ENCODE data around the gene GPR142. TPM values are rescaled to one million over a fixed set of nuclear protein-coding genes. Genes with fewer than 3 reads are reported as not detected.

Gene GPR142
- total RNA-seq, 1 experiment from 2014 or later: not detected

DNA sequence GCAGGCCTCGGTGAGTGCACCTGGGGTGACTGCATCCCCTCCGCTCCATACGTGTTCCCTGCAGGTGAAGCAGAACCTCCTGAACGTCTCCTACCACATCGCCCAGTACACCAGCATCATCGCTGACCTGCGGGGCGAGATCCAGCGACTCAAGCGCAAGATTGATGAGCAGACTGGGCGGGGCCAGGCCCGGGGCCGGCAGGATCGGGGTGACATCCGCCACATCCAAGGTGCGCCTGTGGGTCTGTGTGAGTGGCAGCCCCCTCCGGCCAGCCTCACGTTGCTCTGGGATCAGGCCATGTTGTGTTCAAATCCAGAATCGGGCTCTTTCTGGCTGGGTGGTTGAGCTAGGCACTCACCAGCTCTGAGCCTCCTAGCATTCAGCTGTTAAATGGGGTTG, 18.2 kb upstream of the GPR142 start:
- Histone ChIP-seq H2AFZ (ENCODE audit: low read length) (no peak overlapping the region), H3K4me2 (ENCODE audit: low read length) (no peak overlapping the region), H3K9me2 (replicated peaks; ENCODE audit: low read length) (no peaks in the 10 kb centered on the region), H3K4me3 (ENCODE audit: low read length) (no peak overlapping the region), H3K9ac (ENCODE audit: low read length) (no peak overlapping the region), H3K27ac (ENCODE audit: low read length) (no peak overlapping the region), H3K79me2 (ENCODE audit: low read length) (no peaks in the 10 kb centered on the region), H3F3A (ENCODE audit: low read length, unreplicated experiment) (no peaks in the 10 kb centered on the region), H4K20me1 (ENCODE audit: low read length) (no peaks in the 10 kb centered on the region), H3K36me3 (ENCODE audit: low read depth, low read length) (no peaks in the 10 kb centered on the region), H3K27me3 (ENCODE audit: low read length) (peaks cover 63% of the 10 kb centered on the region), H3K4me1 (ENCODE audit: insufficient read depth, low read length) (peaks cover 5% of the 10 kb centered on the region; the same call in 1 of the 2 replicates), H3K9me3 (ENCODE audit: low read length) (no peaks in the 10 kb centered on the region)
- POLR2A ChIA-PET (ENCODE audit: unreplicated experiment): no interaction called here
- DNase-seq (no peak), ATAC-seq (no peak)
- TF ChIP-seq EZH2 (IDR thresholded peaks at IDR 0.05; ENCODE audit: low read length, unreplicated experiment) (no peak), CTCF (conservative IDR thresholded peaks at IDR 0.05; ENCODE audit: low read depth, low read length) (no peak), EZH2phosphoT487 (IDR thresholded peaks at IDR 0.05; ENCODE audit: borderline replicate concordance, low read length) (no peak)
- intact Hi-C loops (cut with micrococcal nuclease): no loop called here
- no TSS peak for BruUV-seq (replicated peaks)
- CTCF ChIA-PET: no interaction called here

GRCh38 chr17:74350486-74350885, 16.8 kb upstream of the GPR142 start:
- Histone ChIP-seq H3K4me3 (ENCODE audit: low read length) (no peak overlapping the region), H3K27ac (ENCODE audit: low read length) (no peak overlapping the region), H4K20me1 (ENCODE audit: low read length) (no peaks in the 10 kb centered on the region), H3F3A (ENCODE audit: low read length, unreplicated experiment) (no peaks in the 10 kb centered on the region), H3K36me3 (ENCODE audit: low read depth, low read length) (no peaks in the 10 kb centered on the region), H2AFZ (ENCODE audit: low read length) (no peak overlapping the region), H3K27me3 (ENCODE audit: low read length) (peaks cover 72% of the 10 kb centered on the region), H3K9me3 (ENCODE audit: low read length) (no peaks in the 10 kb centered on the region), H3K4me2 (ENCODE audit: low read length) (no peak overlapping the region), H3K9ac (ENCODE audit: low read length) (no peak overlapping the region), H3K79me2 (ENCODE audit: low read length) (no peaks in the 10 kb centered on the region), H3K9me2 (replicated peaks; ENCODE audit: low read length) (no peaks in the 10 kb centered on the region), H3K4me1 (ENCODE audit: insufficient read depth, low read length) (peaks cover 2% of the 10 kb centered on the region; the same call in 1 of the 2 replicates)
- intact Hi-C loops (cut with micrococcal nuclease): no loop called here
- ChIA-PET POLR2A (ENCODE audit: unreplicated experiment) (no interaction called here), CTCF (no interaction called here)
- no TSS peak for BruUV-seq (replicated peaks)
- ATAC-seq: no peak
- TF ChIP-seq CTCF (conservative IDR thresholded peaks at IDR 0.05; ENCODE audit: low read depth, low read length) (no peak), EZH2 (IDR thresholded peaks at IDR 0.05; ENCODE audit: low read length, unreplicated experiment) (no peak), EZH2phosphoT487 (IDR thresholded peaks at IDR 0.05; ENCODE audit: borderline replicate concordance, low read length) (no peak)
- no peak for DNase-seq

DNA sequence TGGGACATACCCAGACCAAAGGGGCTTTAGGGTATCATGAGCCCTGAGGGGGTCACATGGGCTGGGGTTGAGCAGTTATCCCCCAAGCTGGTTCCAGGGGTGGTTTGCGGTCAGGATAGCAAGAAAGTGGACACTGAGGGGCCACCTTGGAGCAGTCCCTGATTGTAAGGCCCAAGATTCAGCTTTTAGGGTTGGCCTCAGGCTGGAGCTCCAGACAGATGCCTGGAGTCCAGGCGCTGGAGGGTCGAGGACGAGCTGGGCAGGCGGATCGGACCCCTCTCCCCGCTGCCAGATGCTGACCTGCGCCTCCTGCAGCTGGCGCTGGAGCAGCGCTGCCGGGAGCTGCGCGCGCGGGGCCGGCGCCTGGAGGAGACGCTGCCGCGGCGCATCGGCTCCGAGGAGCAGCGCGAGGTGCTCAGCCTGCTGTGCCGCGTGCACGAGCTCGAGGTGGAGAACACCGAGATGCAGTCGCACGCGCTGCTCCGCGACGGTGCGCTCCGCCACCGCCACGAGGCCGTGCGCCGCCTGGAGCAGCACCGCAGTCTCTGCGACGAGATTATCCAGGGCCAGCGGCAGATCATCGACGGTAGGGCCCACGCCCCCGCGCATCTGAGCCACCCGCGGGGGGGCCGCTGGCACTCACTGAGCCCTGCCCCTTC, 15.6 kb upstream of the GPR142 start:
- CTCF ChIA-PET: no interaction called here
- Histone ChIP-seq H3K79me2 (ENCODE audit: low read length) (no peaks in the 10 kb centered on the region), H3K9ac (ENCODE audit: low read length) (no peak overlapping the region), H3K9me3 (ENCODE audit: low read length) (no peaks in the 10 kb centered on the region), H4K20me1 (ENCODE audit: low read length) (no peaks in the 10 kb centered on the region), H3K36me3 (ENCODE audit: low read depth, low read length) (no peaks in the 10 kb centered on the region), H3K27ac (ENCODE audit: low read length) (no peak overlapping the region), H3K4me2 (ENCODE audit: low read length) (no peak overlapping the region), H3K9me2 (replicated peaks; ENCODE audit: low read length) (no peaks in the 10 kb centered on the region), H3K27me3 (ENCODE audit: low read length) (peaks cover 83% of the 10 kb centered on the region), H3K4me1 (ENCODE audit: insufficient read depth, low read length) (no peaks in the 10 kb centered on the region), H3F3A (ENCODE audit: low read length, unreplicated experiment) (no peaks in the 10 kb centered on the region), H3K4me3 (ENCODE audit: low read length) (no peak overlapping the region), H2AFZ (ENCODE audit: low read length) (no peak overlapping the region)
- intact Hi-C loops (cut with micrococcal nuclease): no loop called here
- no peak for ATAC-seq
- no peak for TF ChIP-seq CTCF (conservative IDR thresholded peaks at IDR 0.05; ENCODE audit: low read depth, low read length)
- no peak for TF ChIP-seq EZH2phosphoT487 (IDR thresholded peaks at IDR 0.05; ENCODE audit: borderline replicate concordance, low read length)
- no peak for TF ChIP-seq EZH2 (IDR thresholded peaks at IDR 0.05; ENCODE audit: low read length, unreplicated experiment)
- no peak for DNase-seq
- POLR2A ChIA-PET (ENCODE audit: unreplicated experiment): no interaction called here
- BruUV-seq (replicated peaks): no TSS peak

Measured in PC-3 (cell line).